HEK293 (cell line): ENCODE results near the gene GUCY1A2.

ENCODE experiments used
- CTCF ChIA-PET: fragments of 350-600 bp; formaldehyde crosslinking; extraction: SDS; loops from one replicate; lab custom pipeline; 2021; ENCODE audit warnings: antibody characterized with exemption; lab: Yijun Ruan, JAX
- POLR2A ChIA-PET: fragments of 300-600 bp; formaldehyde crosslinking; extraction: SDS; loops from one replicate; lab custom pipeline; 2020; ENCODE audit warnings: antibody characterized with exemption, inconsistent platforms; lab: Yijun Ruan, JAX
- H3K27ac ChIP-seq: fragments of 200-500 bp; sonication (Bioruptor generic); 2 replicates; pipeline ENCODE4 v1.5.1; 2014; ENCODE audit warnings: low read depth, low read length, control low read depth, inconsistent platforms; ENCODE audit errors: extremely low read depth
- H3K36me3 ChIP-seq, 2 experiments: fragments of 200-500 bp in 1 of 2; sonication (Bioruptor generic) in 1 of 2; 1 replicate in 1 of 2; 2 replicates in 1 of 2; pipeline ENCODE4 v1.5.1; 2014 to 2017; ENCODE audit warnings: inconsistent platforms in 2 of 2, low read length in 2 of 2; ENCODE audit not compliant: control insufficient read depth in 2 of 2, insufficient read depth in 1 of 2
- H3K4me1 ChIP-seq: fragments of 200-500 bp; sonication (Bioruptor generic); 2 replicates; pipeline ENCODE4 v1.5.1; 2014; ENCODE audit warnings: mild to moderate bottlenecking, low read length, inconsistent platforms; ENCODE audit not compliant: control insufficient read depth, insufficient read depth
- H3K4me3 ChIP-seq: 2 replicates; pipeline ENCODE4 v1.5.1; 2011; ENCODE audit warnings: low read depth, mild to moderate bottlenecking, control low read depth, low read length, moderate library complexity
- H3K9me3 ChIP-seq: fragments of 200-500 bp; sonication (Bioruptor generic); 2 replicates; pipeline ENCODE4 v1.5.1; 2014; ENCODE audit warnings: low read depth, low read length, inconsistent platforms; ENCODE audit not compliant: control insufficient read depth, insufficient read depth
- BCL11B ChIP-seq: fragments of 450-650 bp; formaldehyde crosslinking; IDR thresholded peaks from 2 replicates; pipeline ENCODE4 v1.5.1; 2016; ENCODE audit warnings: low read depth, missing biosample characterization, missing genetic modification characterization
- FEZF1 ChIP-seq: fragments of 450-650 bp; formaldehyde crosslinking; IDR thresholded peaks from 2 replicates; pipeline ENCODE4 v1.5.1; 2016; ENCODE audit warnings: missing biosample characterization, missing genetic modification characterization
- GLIS1 ChIP-seq: fragments of 450-650 bp; formaldehyde crosslinking; IDR thresholded peaks from 2 replicates; pipeline ENCODE4 v1.5.1; 2016; ENCODE audit warnings: missing biosample characterization, missing genetic modification characterization
- KLF8 ChIP-seq: fragments of 450-650 bp; formaldehyde crosslinking; IDR thresholded peaks from 2 replicates; pipeline ENCODE4 v1.5.1; 2016; ENCODE audit warnings: missing biosample characterization, missing genetic modification characterization
- MEIS1 ChIP-seq: sonication (generic); formaldehyde crosslinking; IDR thresholded peaks from 2 replicates; pipeline ENCODE4 v1.8.1; 2022; ENCODE audit warnings: missing genetic modification reagents, mild to moderate bottlenecking, borderline replicate concordance
- SP2 ChIP-seq: fragments of 450-650 bp; formaldehyde crosslinking; IDR thresholded peaks from 2 replicates; pipeline ENCODE4 v1.5.1; 2016; ENCODE audit warnings: missing biosample characterization, missing genetic modification characterization
- ZFP69B ChIP-seq: fragments of 450-650 bp; formaldehyde crosslinking; IDR thresholded peaks from 2 replicates; pipeline ENCODE4 v1.5.1; 2016; ENCODE audit warnings: missing biosample characterization, missing genetic modification characterization
- ZNF202 ChIP-seq: fragments of 450-650 bp; formaldehyde crosslinking; IDR thresholded peaks from 2 replicates; pipeline ENCODE4 v1.5.1; 2016; ENCODE audit warnings: missing biosample characterization, missing genetic modification characterization, borderline replicate concordance
- ZNF223 ChIP-seq: fragments of 450-650 bp; formaldehyde crosslinking; IDR thresholded peaks from 2 replicates; pipeline ENCODE4 v1.5.1; 2016; ENCODE audit warnings: missing biosample characterization, missing genetic modification characterization
- ZNF521 ChIP-seq: fragments of 450-650 bp; formaldehyde crosslinking; IDR thresholded peaks from 2 replicates; pipeline ENCODE4 v1.5.1; 2017; ENCODE audit warnings: missing biosample characterization, mild to moderate bottlenecking, missing genetic modification characterization
- ZNF549 ChIP-seq: fragments of 450-650 bp; IDR thresholded peaks from 2 replicates; pipeline ENCODE4 v1.5.1; 2018; ENCODE audit warnings: missing biosample characterization, missing genetic modification characterization, mild to moderate bottlenecking, inconsistent platforms, moderate library complexity
- ZNF561 ChIP-seq: fragments of 450-650 bp; IDR thresholded peaks from 2 replicates; pipeline ENCODE4 v1.5.1; 2018; ENCODE audit warnings: missing biosample characterization, missing genetic modification characterization, borderline replicate concordance
- ZNF585B ChIP-seq: fragments of 450-650 bp; formaldehyde crosslinking; IDR thresholded peaks from 2 replicates; pipeline ENCODE4 v1.5.1; 2016; ENCODE audit warnings: missing biosample characterization, missing genetic modification characterization
- ZNF600 ChIP-seq: fragments of 450-650 bp; formaldehyde crosslinking; IDR thresholded peaks from 2 replicates; pipeline ENCODE4 v1.5.1; 2016; ENCODE audit warnings: missing biosample characterization, missing genetic modification characterization
- ZNF610 ChIP-seq: fragments of 450-650 bp; formaldehyde crosslinking; IDR thresholded peaks from 2 replicates; pipeline ENCODE4 v1.5.1; 2016; ENCODE audit warnings: missing biosample characterization, missing genetic modification characterization, borderline replicate concordance
- ZNF707 ChIP-seq: fragments of 450-650 bp; formaldehyde crosslinking; IDR thresholded peaks from 2 replicates; pipeline ENCODE4 v1.5.1; 2016; ENCODE audit warnings: missing biosample characterization, missing genetic modification characterization
- ZNF776 ChIP-seq: fragments of 450-650 bp; formaldehyde crosslinking; IDR thresholded peaks from 2 replicates; pipeline ENCODE4 v1.5.0; 2017; ENCODE audit warnings: missing biosample characterization, missing genetic modification characterization, borderline replicate concordance
- ZNF785 ChIP-seq: fragments of 450-650 bp; formaldehyde crosslinking; IDR thresholded peaks from 2 replicates; pipeline ENCODE4 v1.5.1; 2016; ENCODE audit warnings: missing biosample characterization, missing genetic modification characterization
- TF ChIP-seq, protein P1 (sequence below): fragments of 450-650 bp; formaldehyde crosslinking; IDR thresholded peaks from 2 replicates; pipeline ENCODE4 v1.5.0; 2017; ENCODE audit warnings: missing biosample characterization, missing genetic modification characterization, borderline replicate concordance
- TF ChIP-seq, protein P2 (sequence below): fragments of 450-650 bp; IDR thresholded peaks from 2 replicates; pipeline ENCODE4 v1.5.1; 2018; ENCODE audit warnings: missing biosample characterization, missing genetic modification characterization
- TF ChIP-seq, protein P3 (sequence below): sonication (generic); formaldehyde crosslinking; IDR thresholded peaks from 2 replicates; pipeline ENCODE4 v1.8.1; 2022; ENCODE audit warnings: mild to moderate bottlenecking, moderate library complexity, missing genetic modification reagents

Gene GUCY1A2

DNA sequence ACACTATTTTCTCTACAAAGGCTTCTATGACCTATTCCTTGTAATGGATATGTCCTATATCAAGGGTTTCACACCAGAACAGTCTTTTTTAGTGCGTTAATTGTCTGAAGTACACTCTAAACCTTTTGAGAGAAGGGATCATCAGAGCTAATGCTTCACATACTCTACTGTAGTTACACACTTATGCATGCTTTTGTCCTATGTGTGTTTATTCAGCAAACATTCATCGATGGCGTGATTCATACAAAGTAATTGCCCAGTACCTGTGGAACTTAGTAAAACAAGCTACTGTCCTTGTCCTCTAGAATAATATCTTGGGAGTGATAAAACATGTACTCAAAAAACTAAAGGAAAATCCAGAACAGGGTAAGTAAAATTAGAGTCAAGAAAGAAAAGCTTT, 139.2 kb downstream of the GUCY1A2 start:
- POLR2A ChIA-PET = no interaction called here
- Histone ChIP-seq H3K27ac (no peak overlapping the region), H3K9me3 (no peaks in the 10 kb centered on the region), H3K36me3 (no peaks in the 10 kb centered on the region), H3K4me1 (no peaks in the 10 kb centered on the region)
- CTCF ChIA-PET = interaction anchor here (0.6 kb wide), 1 partner anchor 33 kb away, joined by 3 read pairs; no protein-coding TSS in a partner anchor
- TF ChIP-seq KLF8 (tag by site-specific recombination) (no peak), ZNF561 (tag by site-specific recombination) (no peak), FEZF1 (no peak), ZNF600 (no peak), BCL11B (tag by site-specific recombination) (no peak), ZNF202 (tag by site-specific recombination) (no peak)
- TF ChIP-seq, all 188 proteins: peak for 0
- H3K4me3 ChIP-seq = no peak overlapping the region

DNA sequence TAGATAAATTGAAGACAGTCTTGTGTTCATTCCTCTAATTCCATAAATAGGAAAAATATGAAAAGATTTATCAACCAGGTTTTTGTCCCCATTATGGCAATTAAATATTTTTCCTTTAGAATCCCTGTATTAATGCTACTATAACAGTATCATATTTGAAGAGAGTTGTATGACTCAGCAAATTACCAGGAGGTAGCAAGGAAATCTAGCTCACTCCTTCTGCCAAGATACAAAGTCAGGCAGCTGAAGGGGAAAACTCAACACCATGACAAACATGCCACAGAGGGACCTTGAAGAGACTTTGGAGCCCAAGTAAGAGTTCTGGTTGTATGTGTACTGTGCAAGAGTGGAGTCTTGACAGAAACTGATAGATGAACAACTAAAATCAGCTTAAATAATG, 143.3 kb downstream of the GUCY1A2 start:
- H3K4me1 ChIP-seq = 0 out of 2 replicates have a peak, but pooled peaks cover 2% of the 10 kb centered on the region
- POLR2A ChIA-PET = no interaction called here
- TF ChIP-seq ZFP69B (no peak), MEIS1 (CRISPR knock-in tag) (no peak), ZNF610 (tag by site-specific recombination) (no peak), GLIS1 (tag by site-specific recombination) (no peak), ZNF223 (no peak), ZNF521 (no peak), ZNF549 (no peak), ZNF707 (no peak), ZNF785 (tag by site-specific recombination) (no peak), ZNF585B (tag by site-specific recombination) (no peak), SP2 (no peak), ZNF776 (no peak)
- TF ChIP-seq, protein P1, sequence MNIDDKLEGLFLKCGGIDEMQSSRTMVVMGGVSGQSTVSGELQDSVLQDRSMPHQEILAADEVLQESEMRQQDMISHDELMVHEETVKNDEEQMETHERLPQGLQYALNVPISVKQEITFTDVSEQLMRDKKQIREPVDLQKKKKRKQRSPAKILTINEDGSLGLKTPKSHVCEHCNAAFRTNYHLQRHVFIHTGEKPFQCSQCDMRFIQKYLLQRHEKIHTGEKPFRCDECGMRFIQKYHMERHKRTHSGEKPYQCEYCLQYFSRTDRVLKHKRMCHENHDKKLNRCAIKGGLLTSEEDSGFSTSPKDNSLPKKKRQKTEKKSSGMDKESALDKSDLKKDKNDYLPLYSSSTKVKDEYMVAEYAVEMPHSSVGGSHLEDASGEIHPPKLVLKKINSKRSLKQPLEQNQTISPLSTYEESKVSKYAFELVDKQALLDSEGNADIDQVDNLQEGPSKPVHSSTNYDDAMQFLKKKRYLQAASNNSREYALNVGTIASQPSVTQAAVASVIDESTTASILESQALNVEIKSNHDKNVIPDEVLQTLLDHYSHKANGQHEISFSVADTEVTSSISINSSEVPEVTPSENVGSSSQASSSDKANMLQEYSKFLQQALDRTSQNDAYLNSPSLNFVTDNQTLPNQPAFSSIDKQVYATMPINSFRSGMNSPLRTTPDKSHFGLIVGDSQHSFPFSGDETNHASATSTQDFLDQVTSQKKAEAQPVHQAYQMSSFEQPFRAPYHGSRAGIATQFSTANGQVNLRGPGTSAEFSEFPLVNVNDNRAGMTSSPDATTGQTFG (tag by site-specific recombination) = no peak
- TF ChIP-seq, protein P2, sequence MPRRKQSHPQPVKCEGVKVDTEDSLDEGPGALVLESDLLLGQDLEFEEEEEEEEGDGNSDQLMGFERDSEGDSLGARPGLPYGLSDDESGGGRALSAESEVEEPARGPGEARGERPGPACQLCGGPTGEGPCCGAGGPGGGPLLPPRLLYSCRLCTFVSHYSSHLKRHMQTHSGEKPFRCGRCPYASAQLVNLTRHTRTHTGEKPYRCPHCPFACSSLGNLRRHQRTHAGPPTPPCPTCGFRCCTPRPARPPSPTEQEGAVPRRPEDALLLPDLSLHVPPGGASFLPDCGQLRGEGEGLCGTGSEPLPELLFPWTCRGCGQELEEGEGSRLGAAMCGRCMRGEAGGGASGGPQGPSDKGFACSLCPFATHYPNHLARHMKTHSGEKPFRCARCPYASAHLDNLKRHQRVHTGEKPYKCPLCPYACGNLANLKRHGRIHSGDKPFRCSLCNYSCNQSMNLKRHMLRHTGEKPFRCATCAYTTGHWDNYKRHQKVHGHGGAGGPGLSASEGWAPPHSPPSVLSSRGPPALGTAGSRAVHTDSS (tag by site-specific recombination) = no peak
- TF ChIP-seq, protein P3, sequence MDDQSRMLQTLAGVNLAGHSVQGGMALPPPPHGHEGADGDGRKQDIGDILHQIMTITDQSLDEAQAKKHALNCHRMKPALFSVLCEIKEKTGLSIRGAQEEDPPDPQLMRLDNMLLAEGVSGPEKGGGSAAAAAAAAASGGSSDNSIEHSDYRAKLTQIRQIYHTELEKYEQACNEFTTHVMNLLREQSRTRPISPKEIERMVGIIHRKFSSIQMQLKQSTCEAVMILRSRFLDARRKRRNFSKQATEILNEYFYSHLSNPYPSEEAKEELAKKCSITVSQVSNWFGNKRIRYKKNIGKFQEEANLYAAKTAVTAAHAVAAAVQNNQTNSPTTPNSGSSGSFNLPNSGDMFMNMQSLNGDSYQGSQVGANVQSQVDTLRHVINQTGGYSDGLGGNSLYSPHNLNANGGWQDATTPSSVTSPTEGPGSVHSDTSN = no peak
- TF ChIP-seq, all 188 proteins: peak for 0
- Histone ChIP-seq H3K9me3 (no peaks in the 10 kb centered on the region), H3K27ac (no peak overlapping the region), H3K4me3 (no peak overlapping the region), H3K36me3 (no peaks in the 10 kb centered on the region)
- CTCF ChIA-PET = no interaction called here
